ENCODE data around the gene RAB7A. TPM values are rescaled to one million over a fixed set of nuclear protein-coding genes. Genes with fewer than 3 reads are reported as not detected.
A peak's percentile ranks its signal among the peaks of the same experiment; 100 is the strongest.
"Not testable (repeated sequence)": the region's sequence is repeated elsewhere in the genome, so short reads cannot be mapped to it uniquely, and the experiment has no call there.

Gene RAB7A
- total RNA-seq, 1 experiment from 2014 or later, result 233 TPM

DNA sequence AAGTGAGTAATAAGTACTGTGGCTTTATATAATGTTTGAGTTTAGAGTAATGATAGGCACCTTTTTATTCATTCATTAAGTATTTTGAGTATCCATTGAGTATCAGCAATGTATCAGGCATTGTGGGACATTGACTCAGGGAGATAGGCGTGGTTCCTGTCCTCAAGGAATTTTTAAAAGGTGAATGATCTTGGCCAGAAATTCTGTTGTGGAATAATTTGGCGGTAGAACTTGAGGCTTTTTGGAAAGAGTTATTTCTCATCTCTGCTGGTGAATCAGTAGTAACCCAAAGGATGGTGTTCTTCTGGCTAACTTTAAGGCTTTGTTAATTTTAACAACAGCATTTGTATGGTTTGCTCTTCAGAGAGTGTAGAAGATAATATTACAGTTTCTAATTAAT lies 2.0 kb downstream of the RAB7A start:
- H3K4me3 ChIP-seq (replicated peaks in 1 of 2; ENCODE audit: low read depth in 1 of 2, low read length in 2 of 2), result peak overlapping the region in 1 of 2 experiments; percentile 91; a peak in 1 of 4 replicates
- no peak overlapping the region for H2AFZ ChIP-seq (ENCODE audit: low read depth, low read length, poor library complexity, severe bottlenecking)
- H4K20me1 ChIP-seq (ENCODE audit: insufficient read depth), result peaks cover 38% of the 10 kb centered on the region
- H3K9me2 ChIP-seq (ENCODE audit: insufficient read depth), result no peaks in the 10 kb centered on the region
- no peaks in the 10 kb centered on the region for H3K9me3 ChIP-seq (ENCODE audit: control insufficient read depth in 1 of 2, insufficient read depth in 1 of 2, low read depth in 1 of 2, low read length in 2 of 2)
- TF ChIP-seq EZH2phosphoT487 (IDR thresholded peaks at IDR 0.05; ENCODE audit: borderline replicate concordance), result no peak
- no peak for TF ChIP-seq EZH2 (IDR thresholded peaks at IDR 0.05)
- ChIA-PET CTCF (no interaction called here), RAD21 (ENCODE audit: low non-redundant PET in 1 of 2, low total read pairs in 2 of 2, uncharacterized antibody in 2 of 2, unreplicated experiment in 2 of 2) (no interaction called here), POLR2A (no interaction called here)
- H3K4me1 ChIP-seq (ENCODE audit: control insufficient read depth in 1 of 2, insufficient read depth in 2 of 2, low read length in 2 of 2), result peaks cover 10 to 25% of the 10 kb centered on the region in 2 experiments
- no peak for DNase-seq (ENCODE audit: low read depth, low spot score)
- H3K27ac ChIP-seq (ENCODE audit: low read depth, low read length), result no peak overlapping the region
- no peaks in the 10 kb centered on the region for H3K27me3 ChIP-seq (ENCODE audit: insufficient read depth, low read length)
- no peak overlapping the region for H3K9ac ChIP-seq (ENCODE audit: low read length)
- ATAC-seq, result no peak
- intact Hi-C loops (cut with micrococcal nuclease), result loop anchor here (5.0 kb wide), 1 partner anchor 46 kb away; no protein-coding TSS in a partner anchor
- H3K36me3 ChIP-seq (ENCODE audit: control insufficient read depth in 1 of 2, insufficient read depth in 2 of 2, low read length in 2 of 2), result no peaks in the 10 kb centered on the region
- peaks cover 70% of the 10 kb centered on the region for H3K79me2 ChIP-seq (ENCODE audit: insufficient read depth, low read length)
- peak overlapping the region; percentile 74 for H3K4me2 ChIP-seq (ENCODE audit: low read length)
- BruUV-seq (replicated peaks), result no TSS peak

DNA sequence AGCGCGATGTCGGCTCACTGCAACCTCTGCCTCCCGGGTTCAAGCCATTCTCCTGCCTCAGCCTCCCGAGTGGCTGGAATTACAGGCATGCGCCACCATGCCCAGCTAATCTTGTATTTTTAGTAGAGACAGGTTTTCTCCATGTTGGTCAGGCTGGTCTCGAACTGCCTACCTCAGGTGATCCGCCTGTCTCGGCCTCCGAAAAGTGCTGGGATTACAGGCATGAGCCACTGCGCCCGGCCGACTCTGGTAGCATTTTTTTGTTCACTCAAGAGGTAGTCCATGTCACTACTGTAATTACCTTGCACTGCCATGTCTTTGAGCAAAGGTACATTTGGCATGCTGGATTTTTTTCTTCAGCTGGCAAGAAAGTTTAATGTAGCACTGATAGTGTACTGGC lies 2.5 kb downstream of the RAB7A start:
- H3K9me2 ChIP-seq (ENCODE audit: insufficient read depth); H3K27ac ChIP-seq (ENCODE audit: low read depth, low read length); H3K27me3 ChIP-seq (ENCODE audit: insufficient read depth, low read length); H3K9me3 ChIP-seq (ENCODE audit: control insufficient read depth in 1 of 2, insufficient read depth in 1 of 2, low read depth in 1 of 2, low read length in 2 of 2); CTCF ChIA-PET; H2AFZ ChIP-seq (ENCODE audit: low read depth, low read length, poor library complexity, severe bottlenecking); POLR2A ChIA-PET; BruUV-seq (replicated peaks); RAD21 ChIA-PET (ENCODE audit: low non-redundant PET in 1 of 2, low total read pairs in 2 of 2, uncharacterized antibody in 2 of 2, unreplicated experiment in 2 of 2); ATAC-seq; H3K36me3 ChIP-seq (ENCODE audit: control insufficient read depth in 1 of 2, insufficient read depth in 2 of 2, low read length in 2 of 2); DNase-seq (ENCODE audit: low read depth, low spot score); H3K9ac ChIP-seq (ENCODE audit: low read length); H3K4me3 ChIP-seq (replicated peaks in 1 of 2; ENCODE audit: low read depth in 1 of 2, low read length in 2 of 2): not testable (repeated sequence)
- H3K79me2 ChIP-seq (ENCODE audit: insufficient read depth, low read length), result peaks cover 75% of the 10 kb centered on the region
- intact Hi-C loops (cut with micrococcal nuclease), result loop anchor here (5.0 kb wide), 1 partner anchor 46 kb away; no protein-coding TSS in a partner anchor
- peaks cover 38% of the 10 kb centered on the region for H4K20me1 ChIP-seq (ENCODE audit: insufficient read depth)
- peaks cover 10 to 25% of the 10 kb centered on the region in 2 experiments for H3K4me1 ChIP-seq (ENCODE audit: control insufficient read depth in 1 of 2, insufficient read depth in 2 of 2, low read length in 2 of 2)
- peak overlapping the region; percentile 1; the same call in 1 of the 2 replicates for H3K4me2 ChIP-seq (ENCODE audit: low read length)

DNA sequence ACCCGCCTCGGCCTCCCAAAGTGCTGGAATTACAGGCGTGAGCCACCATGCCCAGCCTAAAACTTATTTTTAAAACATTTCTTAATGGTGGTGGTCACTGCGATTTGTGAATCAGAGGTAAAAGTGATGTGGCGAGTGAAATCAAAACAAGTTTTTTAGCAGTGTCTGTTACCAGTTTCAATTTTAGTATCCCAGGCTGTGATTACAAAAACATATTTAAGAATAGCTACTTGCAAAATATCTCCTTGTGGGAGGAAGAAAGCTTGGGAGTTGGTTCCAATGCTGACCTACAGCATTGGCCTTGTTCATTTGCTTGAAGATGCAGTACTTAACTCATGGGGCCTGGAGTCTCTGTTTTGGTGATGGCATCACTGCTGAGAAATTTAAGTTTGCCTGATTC lies 4.5 kb downstream of the RAB7A start:
- Histone ChIP-seq H3K4me1 (ENCODE audit: control insufficient read depth in 1 of 2, insufficient read depth in 2 of 2, low read length in 2 of 2) (peaks cover 10 to 23% of the 10 kb centered on the region in 2 experiments), H3K9me3 (ENCODE audit: control insufficient read depth in 1 of 2, insufficient read depth in 1 of 2, low read depth in 1 of 2, low read length in 2 of 2) (no peaks in the 10 kb centered on the region), H3K9ac (ENCODE audit: low read length) (no peak overlapping the region), H2AFZ (ENCODE audit: low read depth, low read length, poor library complexity, severe bottlenecking) (no peak overlapping the region), H4K20me1 (ENCODE audit: insufficient read depth) (peaks cover 49% of the 10 kb centered on the region), H3K79me2 (ENCODE audit: insufficient read depth, low read length) (peaks cover 95% of the 10 kb centered on the region), H3K4me2 (ENCODE audit: low read length) (no peak overlapping the region), H3K27ac (ENCODE audit: low read depth, low read length) (no peak overlapping the region), H3K4me3 (replicated peaks in 1 of 2; ENCODE audit: low read depth in 1 of 2, low read length in 2 of 2) (no peak overlapping the region), H3K36me3 (ENCODE audit: control insufficient read depth in 1 of 2, insufficient read depth in 2 of 2, low read length in 2 of 2) (no peaks in the 10 kb centered on the region), H3K27me3 (ENCODE audit: insufficient read depth, low read length) (no peaks in the 10 kb centered on the region), H3K9me2 (ENCODE audit: insufficient read depth) (no peaks in the 10 kb centered on the region)
- ChIA-PET POLR2A (no interaction called here), RAD21 (ENCODE audit: low non-redundant PET in 1 of 2, low total read pairs in 2 of 2, uncharacterized antibody in 2 of 2, unreplicated experiment in 2 of 2) (no interaction called here), CTCF (interaction anchor here (0.6 kb wide), 1 partner anchor 269 kb away, joined by 4 read pairs; no protein-coding TSS in a partner anchor)
- TSS peak; percentile 0 for BruUV-seq (replicated peaks)
- DNase-seq (ENCODE audit: low read depth, low spot score) (no peak), ATAC-seq (no peak)
- intact Hi-C loops (cut with micrococcal nuclease), result no loop called here
- no peak for TF ChIP-seq YY1 (IDR thresholded peaks at IDR 0.05; ENCODE audit: extremely low read depth, insufficient replicate concordance, low read depth, low read length)

All from HCT116 (cell line).